ENCODE results near the gene SPHK1. TPM values are rescaled to one million over a fixed set of nuclear protein-coding genes. Genes with fewer than 3 reads are reported as not detected.
"Not testable (repeated sequence)": the region's sequence is repeated elsewhere in the genome, so short reads cannot be mapped to it uniquely, and the experiment has no call there.

The SPHK1 gene
- total and polyA plus RNA-seq, 11 donors = 2.6 to 20.5 (median 4.6) TPM

- no peak overlapping the region for H3K27ac ChIP-seq
- 93 to 94% (median 94%) methylated on average over 6 of the region's 6 CpGs for WGBS, 4 donors
- no peaks in the 10 kb centered on the region for H3K27me3 ChIP-seq
- H3K36me3 ChIP-seq = peaks cover 0 to 22% (median 13%) of the 10 kb centered on the region in 9 donors
- DNase-seq (no peak), ATAC-seq (peak in 1 of 4 donors; percentile 10)
- peaks cover 0 to 17% (median 1%) of the 10 kb centered on the region in 12 donors for H3K4me1 ChIP-seq
- TF ChIP-seq CTCF (IDR thresholded peaks at IDR 0.05) = no peak
- no peak for TF ChIP-seq POLR2A (IDR thresholded peaks at IDR 0.05)
- no peaks in the 10 kb centered on the region for H3K9me3 ChIP-seq
- intact Hi-C loops (cut with DNase I) = no loop called here
- no peak overlapping the region for H3K4me3 ChIP-seq
Observed at GRCh38 chr17:76337413-76337777, 47.0 kb upstream of the SPHK1 start.

GRCh38 chr17:76341301-76341700 is 43.1 kb upstream of the SPHK1 start:
- Histone ChIP-seq H3K9me3 (no peaks in the 10 kb centered on the region), H3K36me3 (peaks cover 0 to 55% (median 45%) of the 10 kb centered on the region in 9 donors), H3K27me3 (no peaks in the 10 kb centered on the region), H3K4me1 (peaks cover 0 to 13% (median 1%) of the 10 kb centered on the region in 12 donors), H3K27ac (no peak overlapping the region), H3K4me3 (no peak overlapping the region)
- TF ChIP-seq POLR2A (IDR thresholded peaks at IDR 0.05) (no peak), CTCF (IDR thresholded peaks at IDR 0.05) (no peak)
- no peak for DNase-seq
- ATAC-seq = no peak
- 96 to 98% (median 97%) methylated on average over 6 of the region's 6 CpGs for WGBS, 4 donors
- intact Hi-C loops (cut with DNase I) = no loop called here

DNA sequence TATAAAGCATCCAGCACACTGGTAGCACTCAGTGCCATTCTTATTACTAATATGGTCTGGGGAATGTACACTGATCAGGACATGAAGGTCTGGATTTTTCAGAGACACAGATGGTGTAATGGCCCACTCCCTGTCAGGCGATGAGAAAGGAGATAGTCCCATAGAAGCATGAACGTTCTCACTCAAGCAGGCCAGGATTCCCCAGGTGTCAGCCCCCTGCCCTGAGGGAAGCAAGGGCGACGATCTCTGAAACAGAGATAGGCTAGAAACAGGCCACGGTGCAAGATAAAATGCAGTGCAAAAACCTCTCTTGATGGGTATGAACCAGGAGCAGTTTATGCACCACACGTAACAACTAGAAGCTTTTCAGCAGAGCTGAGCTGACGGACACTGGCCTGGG is 41.3 kb upstream of the SPHK1 start:
- intact Hi-C loops (cut with DNase I) = no loop called here
- DNase-seq = no peak
- Histone ChIP-seq H3K27me3 (no peaks in the 10 kb centered on the region), H3K4me3 (no peak overlapping the region), H3K36me3 (peaks cover 0 to 73% (median 61%) of the 10 kb centered on the region in 9 donors), H3K4me1 (peaks cover 0 to 5% (median 0%) of the 10 kb centered on the region in 12 donors), H3K9me3 (no peaks in the 10 kb centered on the region), H3K27ac (no peak overlapping the region)
- WGBS, 4 donors = 88 to 95% (median 88%) methylated on average over 7 of the region's 7 CpGs
- TF ChIP-seq CTCF (IDR thresholded peaks at IDR 0.05) = no peak
- no peak for ATAC-seq

DNA sequence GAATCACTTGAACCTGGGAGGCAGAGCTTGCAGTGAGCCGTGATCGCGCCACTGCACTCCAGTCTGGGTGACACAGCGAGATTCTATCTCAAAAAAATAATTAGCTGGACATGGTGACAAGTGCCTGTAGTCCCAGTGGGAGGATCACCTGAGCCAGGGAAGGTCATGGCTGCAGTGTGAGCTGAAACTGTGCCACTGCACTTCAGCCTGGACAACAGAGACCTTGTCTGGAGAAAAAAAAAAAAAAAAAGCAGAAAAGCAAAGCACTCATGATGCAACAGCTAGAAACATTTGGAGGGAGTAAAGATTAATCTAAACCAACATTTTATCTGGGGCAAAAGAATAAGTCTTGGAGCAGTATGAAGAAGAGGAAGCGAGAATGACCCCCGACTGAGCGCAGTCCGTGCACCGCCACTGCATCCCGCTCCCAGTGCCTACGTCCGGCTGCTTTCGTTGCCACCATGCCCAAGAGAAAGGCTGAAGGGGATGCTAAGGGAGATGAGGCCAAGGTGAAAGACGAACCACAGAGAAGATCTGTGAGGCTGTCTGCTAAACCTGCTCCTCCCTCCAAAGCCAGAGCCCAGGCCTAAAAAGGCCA is 38.9 kb upstream of the SPHK1 start:
- TF ChIP-seq CTCF (IDR thresholded peaks at IDR 0.05) (no peak), POLR2A (IDR thresholded peaks at IDR 0.05) (no peak)
- ATAC-seq (no peak), DNase-seq (no peak)
- Histone ChIP-seq H3K4me1 (no peaks in the 10 kb centered on the region), H3K36me3 (peaks cover 0 to 74% (median 61%) of the 10 kb centered on the region in 9 donors), H3K27me3 (no peaks in the 10 kb centered on the region), H3K4me3 (no peak overlapping the region), H3K27ac (no peak overlapping the region), H3K9me3 (no peaks in the 10 kb centered on the region)
- intact Hi-C loops (cut with DNase I) = loop anchor here in 1 of 10 donors (5.0 kb wide), 1 partner anchor 33 kb away; no protein-coding TSS in a partner anchor
- 91 to 95% (median 94%) methylated on average over 14 of the region's 14 CpGs for WGBS, 4 donors

- intact Hi-C loops (cut with DNase I) = loop anchor here in 1 of 10 donors (5.0 kb wide), 1 partner anchor 35 kb away; no protein-coding TSS in a partner anchor
- not testable (repeated sequence) for H3K27ac ChIP-seq, H3K4me3 ChIP-seq, ATAC-seq, DNase-seq, H3K27me3 ChIP-seq, H3K9me3 ChIP-seq
- Histone ChIP-seq H3K4me1 (peaks cover 0 to 11% (median 1%) of the 10 kb centered on the region in 12 donors), H3K36me3 (peaks cover 0 to 64% (median 57%) of the 10 kb centered on the region in 9 donors)
- WGBS, 4 donors = 94 to 96% (median 95%) methylated on average over 11 of the region's 11 CpGs
Observed at GRCh38 chr17:76346936-76347335, 37.5 kb upstream of the SPHK1 start.
